Activated T-helper 1 cell treated with anti-CD3 and anti-CD28 coated beads, Interleukin-12 subunit alpha, Interleukin-12 subunit beta, Interleukin-2, Interleukin-4 antibody, amounts not matched to agents 30 ng/mL and 10 ng/mL and 1 ng/mL, durations not matched to agents 14 hours and 24 hours and 36 hours (primary cell): ENCODE results near the gene MEGF9. TPM values are rescaled to one million over a fixed set of nuclear protein-coding genes. Genes with fewer than 3 reads are reported as not detected.

Source experiments
- DNase-seq: peaks from one replicate; pipeline ENCODE4 v3.0.0; 2021; ENCODE audit warnings: low spot score
- H3K27ac Mint-ChIP-seq: one replicate; pipeline ENCODE4 v1.8.0; 2021; ENCODE audit warnings: mild to moderate bottlenecking, mixed read lengths
- H3K27me3 Mint-ChIP-seq: one replicate; pipeline ENCODE4 v1.8.0; 2022; ENCODE audit warnings: mild to moderate bottlenecking, moderate library complexity, mixed read lengths; ENCODE audit not compliant: insufficient read depth
- H3K36me3 Mint-ChIP-seq: one replicate; pipeline ENCODE4 v1.8.0; 2021; ENCODE audit warnings: low read depth, mixed read lengths
- H3K4me1 Mint-ChIP-seq: one replicate; pipeline ENCODE4 v1.8.0; 2021; ENCODE audit warnings: low read depth, mixed read lengths
- H3K4me3 Mint-ChIP-seq: one replicate; pipeline ENCODE4 v1.8.0; 2021; ENCODE audit warnings: mild to moderate bottlenecking, moderate library complexity, mixed read lengths
- H3K9me3 Mint-ChIP-seq: one replicate; pipeline ENCODE4 v1.8.0; 2021; ENCODE audit warnings: mixed read lengths
- intact Hi-C: fragments of 100-400 bp; cut with micrococcal nuclease; formaldehyde crosslinking; loops from one replicate; pipeline ENCODE4 v1.15.1; 2024
- total RNA-seq: library from RNA; stranded (reverse); gene quantifications from 2 replicates; pipeline ENCODE4 v1.2.3, GENCODE V29; 2022

Gene MEGF9
- total RNA-seq, 1 donor from 2014 or later, result 5.4 TPM

- no peak overlapping the region for H3K27ac Mint-ChIP-seq
- no peaks in the 10 kb centered on the region for H3K27me3 Mint-ChIP-seq
- H3K9me3 Mint-ChIP-seq, result no peaks in the 10 kb centered on the region
- intact Hi-C loops, result no loop called here
- no peak for DNase-seq
- no peak overlapping the region for H3K4me3 Mint-ChIP-seq
- no peaks in the 10 kb centered on the region for H3K36me3 Mint-ChIP-seq
- H3K4me1 Mint-ChIP-seq, result peaks cover 14% of the 10 kb centered on the region
These were observed 10.6 kb upstream of the MEGF9 start for GRCh38 chr9:120724757-120725400.

DNA sequence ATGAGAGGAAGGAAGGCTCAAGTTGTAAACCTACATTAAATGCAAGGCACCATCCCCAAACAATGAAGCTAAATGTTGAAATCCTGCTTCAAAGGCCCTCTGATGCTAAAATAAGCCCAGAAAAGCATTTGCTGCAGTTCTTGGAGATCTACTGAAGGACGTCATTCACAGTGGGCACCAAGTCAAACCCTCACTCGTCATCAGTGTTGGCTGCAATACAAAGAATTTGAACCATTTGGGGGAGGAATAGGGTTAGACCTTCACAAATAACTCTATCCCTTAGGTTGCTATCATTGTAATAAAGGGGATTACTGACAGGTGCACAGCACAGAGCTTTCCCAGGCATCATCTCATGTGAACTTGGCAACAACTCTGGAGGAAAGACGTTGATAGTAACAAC is 9.3 kb upstream of the MEGF9 start:
- Mint-ChIP-seq H3K27ac (no peak overlapping the region), H3K4me3 (no peak overlapping the region), H3K36me3 (no peaks in the 10 kb centered on the region), H3K9me3 (no peaks in the 10 kb centered on the region), H3K27me3 (no peaks in the 10 kb centered on the region), H3K4me1 (peaks cover 14% of the 10 kb centered on the region)
- DNase-seq, result no peak
- intact Hi-C loops, result no loop called here

DNA sequence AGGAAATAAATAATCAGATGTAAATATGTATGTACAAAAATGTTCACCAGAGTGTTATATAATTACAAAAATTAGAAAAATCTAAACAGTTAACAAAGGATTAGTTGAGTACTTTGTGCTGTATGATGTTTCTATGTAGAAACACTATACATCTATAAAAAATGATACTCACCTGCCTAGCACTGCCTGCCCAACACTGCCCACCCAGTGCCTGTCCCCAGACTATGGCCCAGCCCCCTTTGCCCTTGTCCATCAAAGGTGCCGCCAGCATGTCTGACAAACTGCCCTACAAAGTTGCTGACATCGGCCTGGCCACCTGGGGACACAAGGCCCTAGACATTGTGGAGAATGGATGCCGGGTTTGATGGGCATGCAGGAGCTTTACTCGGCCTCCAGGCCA is 6.1 kb upstream of the MEGF9 start:
- no peaks in the 10 kb centered on the region for H3K9me3 Mint-ChIP-seq
- H3K27ac Mint-ChIP-seq, result no peak overlapping the region
- H3K36me3 Mint-ChIP-seq, result no peaks in the 10 kb centered on the region

DNA sequence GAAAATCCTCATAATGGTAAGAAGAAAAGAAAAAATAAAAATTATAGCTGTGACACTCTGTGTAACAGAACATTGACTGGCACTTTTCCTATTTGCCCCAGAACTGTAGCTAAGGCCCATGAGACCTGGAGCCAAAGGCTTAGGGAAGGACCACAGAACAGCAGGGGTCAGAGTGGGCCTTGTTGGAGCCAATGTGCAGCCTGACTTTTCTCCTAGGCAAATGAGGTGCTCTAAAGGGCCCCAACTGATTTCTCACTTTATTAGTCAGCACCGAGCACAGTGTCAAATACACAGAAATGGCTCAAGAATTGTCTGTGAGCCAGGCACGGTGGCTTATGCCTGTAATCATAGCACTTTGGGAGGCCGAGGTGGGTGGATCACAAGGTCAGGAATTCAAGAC is 4.0 kb upstream of the MEGF9 start:
- H3K4me3 Mint-ChIP-seq, result no peak overlapping the region
- intact Hi-C loops, result no loop called here
- H3K9me3 Mint-ChIP-seq, result no peaks in the 10 kb centered on the region
- DNase-seq, result no peak
- H3K27ac Mint-ChIP-seq, result no peak overlapping the region
- H3K36me3 Mint-ChIP-seq, result no peaks in the 10 kb centered on the region
- H3K4me1 Mint-ChIP-seq, result peaks cover 7% of the 10 kb centered on the region
- no peaks in the 10 kb centered on the region for H3K27me3 Mint-ChIP-seq

More for the DNA sequence above, 6.1 kb upstream of the MEGF9 start:
- intact Hi-C loops, result no loop called here
- no peak overlapping the region for H3K4me3 Mint-ChIP-seq
- H3K4me1 Mint-ChIP-seq, result no peaks in the 10 kb centered on the region
- no peak for DNase-seq
- H3K27me3 Mint-ChIP-seq, result no peaks in the 10 kb centered on the region

DNA sequence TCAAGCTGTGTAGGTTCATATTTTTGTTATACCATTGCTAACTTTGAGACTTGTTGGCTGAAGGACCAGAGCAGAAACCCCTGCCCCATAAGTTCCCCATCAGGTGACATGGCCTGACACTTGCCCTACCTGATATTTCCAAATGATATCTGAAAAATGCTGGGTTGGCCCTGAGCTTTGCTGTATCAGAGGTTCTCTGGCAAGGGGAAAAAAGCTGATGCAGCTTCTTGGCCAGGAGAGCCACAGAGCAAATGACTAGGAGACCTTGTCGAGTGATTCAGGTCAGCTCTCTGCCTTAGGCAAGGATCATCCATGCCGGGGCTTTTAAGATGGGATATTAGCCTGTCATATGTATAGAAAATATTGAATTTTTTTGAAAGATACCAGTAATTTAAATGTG is 2.9 kb upstream of the MEGF9 start:
- no peak for DNase-seq
- no peak overlapping the region for H3K4me3 Mint-ChIP-seq
- intact Hi-C loops, result no loop called here
- no peaks in the 10 kb centered on the region for H3K36me3 Mint-ChIP-seq
- peaks cover 19% of the 10 kb centered on the region for H3K4me1 Mint-ChIP-seq
- no peaks in the 10 kb centered on the region for H3K9me3 Mint-ChIP-seq
- no peak overlapping the region for H3K27ac Mint-ChIP-seq
- no peaks in the 10 kb centered on the region for H3K27me3 Mint-ChIP-seq

DNA sequence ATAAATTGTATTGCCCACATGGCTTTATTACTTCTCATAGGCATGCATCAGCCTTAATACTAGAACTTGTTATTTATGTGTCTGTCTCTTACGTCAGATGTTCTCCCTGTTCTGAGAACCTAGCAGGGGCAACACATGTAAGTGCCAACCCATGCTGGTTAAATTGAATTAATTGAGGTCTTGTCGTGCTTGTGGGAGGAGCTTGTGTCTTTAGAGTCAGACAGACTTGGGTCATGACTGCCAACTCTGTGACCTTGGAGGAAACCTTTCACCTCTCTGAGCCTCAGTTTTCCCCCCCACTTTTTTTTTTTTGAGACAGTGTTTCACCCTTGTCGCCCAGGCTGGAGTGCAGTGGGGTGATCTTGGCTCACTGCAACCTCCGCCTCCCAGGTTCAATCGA is 2.2 kb upstream of the MEGF9 start:
- Mint-ChIP-seq H3K4me1 (peaks cover 26% of the 10 kb centered on the region), H3K36me3 (no peaks in the 10 kb centered on the region), H3K27ac (no peak overlapping the region), H3K4me3 (peak overlapping the region; percentile 65), H3K27me3 (no peaks in the 10 kb centered on the region), H3K9me3 (no peaks in the 10 kb centered on the region)
- intact Hi-C loops, result no loop called here
- DNase-seq, result no peak

DNA sequence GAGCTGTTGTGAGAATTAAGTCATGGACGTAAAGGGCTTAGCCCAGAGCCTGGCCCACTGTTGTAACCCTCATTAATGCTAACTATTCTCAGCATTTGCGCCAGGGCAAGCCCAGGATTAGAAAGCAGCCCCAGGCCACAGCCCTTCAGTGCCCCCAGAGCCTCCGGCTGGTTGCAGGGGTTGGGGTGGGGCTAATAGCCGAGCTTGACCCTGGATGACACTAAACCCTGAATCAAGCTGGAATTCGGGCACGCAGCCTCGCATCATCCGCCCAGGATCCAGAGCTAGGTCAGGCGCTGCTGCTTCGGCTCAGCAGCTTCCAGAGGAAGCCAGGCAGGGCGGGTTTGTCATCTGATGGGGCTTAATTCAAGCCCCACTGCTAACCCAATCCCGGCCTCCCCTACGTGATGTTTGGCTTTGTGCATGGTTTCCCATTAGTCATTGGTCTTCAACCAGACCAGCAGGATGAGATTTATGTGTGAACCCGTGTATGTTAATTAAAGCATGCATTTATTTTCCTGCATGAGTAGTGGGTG is 1.2 kb upstream of the MEGF9 start:
- Mint-ChIP-seq H3K4me1 (peaks cover 36% of the 10 kb centered on the region), H3K27ac (no peak overlapping the region), H3K9me3 (no peaks in the 10 kb centered on the region), H3K27me3 (no peaks in the 10 kb centered on the region), H3K36me3 (no peaks in the 10 kb centered on the region), H3K4me3 (peak overlapping the region; percentile 84)
- intact Hi-C loops, result loop anchor here (2.0 kb wide), 1 partner anchor 21 kb away; no protein-coding TSS in a partner anchor
- no peak for DNase-seq

GRCh38 chr9:120714846-120715388 is 647 bp upstream of the MEGF9 start:
- Mint-ChIP-seq H3K4me1 (peaks cover 40% of the 10 kb centered on the region), H3K27ac (no peak overlapping the region), H3K9me3 (no peaks in the 10 kb centered on the region), H3K27me3 (no peaks in the 10 kb centered on the region), H3K4me3 (peak overlapping the region; percentile 84), H3K36me3 (no peaks in the 10 kb centered on the region)
- DNase-seq, result no peak
- intact Hi-C loops, result loop anchor here (1.0 to 5.0 kb wide), 10 partner anchors 20 to 657 kb away; partner anchors contain the start of genes CDK5RAP2, FBXW2, RAB14 and STOM

DNA sequence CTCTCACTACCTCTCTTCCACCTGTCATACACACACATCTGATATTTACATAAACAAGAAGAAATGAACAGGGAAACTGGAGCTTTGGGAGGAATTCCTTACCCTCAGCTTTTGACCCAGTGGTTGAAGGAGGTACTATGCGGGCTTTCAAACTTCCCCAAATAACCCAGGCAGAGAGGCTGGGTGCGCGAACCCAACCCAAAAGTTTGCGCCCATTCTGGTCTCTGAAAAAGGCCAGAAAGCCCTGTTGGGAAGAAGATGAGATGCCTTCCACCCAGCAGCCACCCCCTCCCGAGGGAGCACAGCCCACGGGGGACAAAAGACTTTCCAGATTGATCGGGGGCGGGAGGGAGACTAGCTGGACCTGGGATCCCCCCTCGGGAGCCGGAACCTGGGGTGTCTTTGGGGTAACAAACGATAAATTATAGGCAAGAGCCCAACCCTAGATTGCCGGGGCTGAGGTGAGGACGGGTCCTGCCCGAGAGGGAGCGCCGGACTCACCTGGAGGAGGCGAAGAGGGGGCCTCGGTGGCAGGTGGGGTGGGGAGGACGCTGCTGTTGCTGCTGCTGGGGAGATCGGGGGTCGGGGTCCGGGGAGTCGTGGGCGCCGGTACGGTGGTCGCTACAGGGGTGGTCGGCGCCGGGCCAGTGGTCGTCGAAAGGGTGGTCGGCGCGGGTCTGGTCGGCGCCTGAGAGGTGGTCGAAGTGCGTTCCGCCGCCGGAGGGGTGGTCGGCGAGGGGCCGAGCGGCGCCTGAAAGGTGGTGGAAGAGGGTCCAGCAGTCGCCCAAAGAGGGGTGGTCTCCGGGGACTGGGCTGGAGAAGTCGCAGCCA is 798 bp downstream of the MEGF9 start:
- peaks cover 41% of the 10 kb centered on the region for H3K4me1 Mint-ChIP-seq
- no peaks in the 10 kb centered on the region for H3K36me3 Mint-ChIP-seq
- DNase-seq, result no peak
- H3K27ac Mint-ChIP-seq, result peak overlapping the region; percentile 64
- H3K27me3 Mint-ChIP-seq, result no peaks in the 10 kb centered on the region
- intact Hi-C loops, result loop anchor here (1.0 to 5.0 kb wide), 10 partner anchors 19 to 659 kb away; partner anchors contain the start of genes CDK5RAP2, FBXW2, RAB14 and STOM
- no peaks in the 10 kb centered on the region for H3K9me3 Mint-ChIP-seq
- H3K4me3 Mint-ChIP-seq, result peak overlapping the region; percentile 92

GRCh38 chr9:120712539-120713031 is 1.7 kb downstream of the MEGF9 start:
- no peaks in the 10 kb centered on the region for H3K9me3 Mint-ChIP-seq
- no peaks in the 10 kb centered on the region for H3K27me3 Mint-ChIP-seq
- intact Hi-C loops, result loop anchor here (5.0 kb wide), 1 partner anchor 660 kb away; the partner anchor contains the start of gene STOM
- no peak for DNase-seq
- peak overlapping the region; percentile 67 for H3K27ac Mint-ChIP-seq
- H3K4me3 Mint-ChIP-seq, result peak overlapping the region; percentile 92
- H3K36me3 Mint-ChIP-seq, result peaks cover under 1% of the 10 kb centered on the region
- peaks cover 41% of the 10 kb centered on the region for H3K4me1 Mint-ChIP-seq

GRCh38 chr9:120711841-120712538 is 2.3 kb downstream of the MEGF9 start:
- Mint-ChIP-seq H3K36me3 (peaks cover 1% of the 10 kb centered on the region), H3K27ac (peak overlapping the region; percentile 67), H3K9me3 (no peaks in the 10 kb centered on the region), H3K4me1 (peaks cover 41% of the 10 kb centered on the region), H3K4me3 (peak overlapping the region; percentile 92), H3K27me3 (no peaks in the 10 kb centered on the region)
- DNase-seq, result no peak
- intact Hi-C loops, result loop anchor here (5.0 kb wide), 1 partner anchor 660 kb away; the partner anchor contains the start of gene STOM

DNA sequence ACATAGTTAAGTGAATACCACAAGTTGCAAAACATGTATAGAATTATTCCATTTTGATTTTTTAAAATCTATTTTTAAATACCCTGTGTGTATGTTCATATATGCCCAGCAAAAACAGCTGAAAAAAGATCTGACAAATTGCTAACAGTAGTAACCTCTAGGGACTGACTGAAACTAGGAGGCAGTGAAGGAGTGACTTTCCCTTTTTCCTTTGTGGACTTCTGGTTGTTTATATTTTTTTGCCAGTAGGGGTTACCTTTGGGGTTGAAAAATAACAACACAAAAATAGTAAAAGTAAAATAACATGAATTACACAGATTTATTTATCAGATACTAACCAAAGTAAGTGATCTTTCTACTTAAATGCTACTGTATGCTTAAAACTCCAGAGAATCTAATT is 2.9 kb downstream of the MEGF9 start:
- no peaks in the 10 kb centered on the region for H3K9me3 Mint-ChIP-seq
- no peak for DNase-seq
- H3K4me1 Mint-ChIP-seq, result peaks cover 41% of the 10 kb centered on the region
- peak overlapping the region; percentile 92 for H3K4me3 Mint-ChIP-seq
- peak overlapping the region; percentile 33 for H3K27ac Mint-ChIP-seq
- peaks cover 1% of the 10 kb centered on the region for H3K36me3 Mint-ChIP-seq
- intact Hi-C loops, result loop anchor here (5.0 kb wide), 1 partner anchor 661 kb away; the partner anchor contains the start of gene STOM
- H3K27me3 Mint-ChIP-seq, result no peaks in the 10 kb centered on the region
